Caco-2 (cell line): ENCODE results near the gene ALKBH6. TPM values are rescaled to one million over a fixed set of nuclear protein-coding genes. Genes with fewer than 3 reads are reported as not detected.

Experiments used
- BruUV-seq: library from RNA; stranded (reverse); fragments of 400-500 nt; replicated peaks from 2 replicates; lab custom pipeline; 2021; lab: Mats Ljungman, UMichigan
- CTCF ChIA-PET: fragments of 300-600 bp; sonication (Branson Sonifier 250); formaldehyde crosslinking; loops from one replicate; lab custom pipeline; 2022; ENCODE audit warnings: antibody characterized with exemption; lab: Charles Lee
- POLR2A ChIA-PET: fragments of 300-600 bp; sonication (Branson Sonifier 250); formaldehyde crosslinking; loops from one replicate; lab custom pipeline; 2022; ENCODE audit warnings: antibody characterized with exemption; lab: Charles Lee
- DNase-seq, 2 experiments: peaks; one replicate each; pipeline versions ENCODE4 v3.0.0 to v3.0.0-alpha.2; 2020 to 2022
- H3K27me3 ChIP-seq: replicated peaks from 2 replicates; pipeline ENCODE4 v1.6.0; 2011; ENCODE audit warnings: low read length; ENCODE audit not compliant: control insufficient read depth, insufficient read depth
- H3K36me3 ChIP-seq: 2 replicates; pipeline ENCODE4 v1.5.1; 2011; ENCODE audit warnings: low read length; ENCODE audit not compliant: control insufficient read depth, insufficient read depth
- H3K4me1 ChIP-seq: fragments of 250-450 bp; sonication (Bioruptor Pico); 2 replicates; pipeline ENCODE4 v1.5.1; 2020; ENCODE audit warnings: mild to moderate bottlenecking
- H3K4me3 ChIP-seq: 2 replicates; pipeline ENCODE4 v1.5.1; 2011; ENCODE audit warnings: low read depth, mild to moderate bottlenecking, control low read depth, low read length
- H3K9me3 ChIP-seq: fragments of 250-450 bp; sonication (Bioruptor Pico); 2 replicates; pipeline ENCODE4 v1.5.1; 2020; ENCODE audit warnings: mild to moderate bottlenecking, moderate library complexity
- H3K27ac Mint-ChIP-seq: one replicate; pipeline ENCODE4 v1.8.0; 2022; ENCODE audit warnings: mixed read lengths; ENCODE audit not compliant: unreplicated experiment
- H3K27me3 Mint-ChIP-seq: one replicate; pipeline ENCODE4 v1.8.0; 2022; ENCODE audit warnings: mixed read lengths; ENCODE audit not compliant: insufficient read depth, unreplicated experiment
- H3K36me3 Mint-ChIP-seq: one replicate; pipeline ENCODE4 v1.8.0; 2022; ENCODE audit warnings: mild to moderate bottlenecking, mixed read lengths; ENCODE audit not compliant: insufficient read depth, unreplicated experiment
- H3K4me1 Mint-ChIP-seq: one replicate; pipeline ENCODE4 v1.8.0; 2022; ENCODE audit warnings: low read depth, mixed read lengths; ENCODE audit not compliant: unreplicated experiment
- H3K4me3 Mint-ChIP-seq: one replicate; pipeline ENCODE4 v1.8.0; 2022; ENCODE audit warnings: mild to moderate bottlenecking, moderate library complexity, mixed read lengths; ENCODE audit not compliant: unreplicated experiment
- H3K9me3 Mint-ChIP-seq: one replicate; pipeline ENCODE4 v1.8.0; 2022; ENCODE audit warnings: mixed read lengths; ENCODE audit not compliant: unreplicated experiment
- CTCF ChIP-seq, 2 experiments: fragments of 200-600 bp in 1 of 2; IDR thresholded peaks; 1 replicate in 1 of 2; 2 replicates in 1 of 2; pipeline versions ENCODE4 v1.5.1 to v1.8.0; 2011 to 2022; ENCODE audit warnings: antibody characterized with exemption in 1 of 2, control low read depth in 1 of 2, inconsistent platforms in 1 of 2, low read depth in 1 of 2, low read length in 1 of 2, mild to moderate bottlenecking in 1 of 2, moderate library complexity in 1 of 2; ENCODE audit not compliant: insufficient read depth in 1 of 2, severe bottlenecking in 1 of 2, unreplicated experiment in 1 of 2
- intact Hi-C: fragments of 100-400 bp; cut with micrococcal nuclease; formaldehyde crosslinking; loops from one replicate; pipeline ENCODE4 v1.10.0; 2022; ENCODE audit not compliant: unreplicated experiment
- total RNA-seq: library from RNA; stranded (reverse); gene quantifications from 2 replicates; pipeline ENCODE4 v1.2.3, GENCODE V29; 2022

The ALKBH6 gene
- total RNA-seq, 1 experiment from 2014 or later, result 29.4 TPM

- no peak for DNase-seq
- no peak for TF ChIP-seq CTCF (IDR thresholded peaks at IDR 0.05; ENCODE audit: insufficient read depth in 1 of 2, low read depth in 1 of 2, low read length in 1 of 2, severe bottlenecking in 1 of 2, unreplicated experiment in 1 of 2)
- CTCF ChIA-PET, result interaction anchor here (0.7 to 1.0 kb wide), 2 partner anchors 17 to 23 kb away, joined by 3 to 4 read pairs; partner anchors contain the start of gene ALKBH6
- POLR2A ChIA-PET, result no interaction called here
- no peaks in the 10 kb centered on the region for H3K27me3 ChIP-seq
- H3K36me3 ChIP-seq, result no peaks in the 10 kb centered on the region
- intact Hi-C loops, result no loop called here
- H3K36me3 Mint-ChIP-seq, result peaks cover 11% of the 10 kb centered on the region
- H3K4me3 Mint-ChIP-seq, result no peak overlapping the region
- H3K27ac Mint-ChIP-seq, result no peak overlapping the region
- no peak overlapping the region for H3K4me3 ChIP-seq
- no TSS peak for BruUV-seq
- no peaks in the 10 kb centered on the region for H3K9me3 Mint-ChIP-seq
- peaks cover 8% of the 10 kb centered on the region; the same call in 1 of the 2 replicates for H3K9me3 ChIP-seq
- peaks cover 2% of the 10 kb centered on the region for H3K4me1 Mint-ChIP-seq
- H3K27me3 Mint-ChIP-seq, result peaks cover 3% of the 10 kb centered on the region
- no peaks in the 10 kb centered on the region for H3K4me1 ChIP-seq
Observed at GRCh38 chr19:35990771-35991730, 23.0 kb downstream of the ALKBH6 start.

GRCh38 chr19:35990156-35990555, 23.9 kb downstream of the ALKBH6 start:
- intact Hi-C loops, result no loop called here

More at GRCh38 chr19:35990156-35990555, 23.9 kb downstream of the ALKBH6 start:
- H3K9me3 Mint-ChIP-seq, result no peaks in the 10 kb centered on the region
- no peak for DNase-seq
- no TSS peak for BruUV-seq
- Histone ChIP-seq H3K4me3 (no peak overlapping the region), H3K4me1 (no peaks in the 10 kb centered on the region), H3K9me3 (peaks cover 8% of the 10 kb centered on the region; the same call in 1 of the 2 replicates), H3K27me3 (peaks cover 2% of the 10 kb centered on the region), H3K36me3 (no peaks in the 10 kb centered on the region)
- peaks cover 6% of the 10 kb centered on the region for H3K36me3 Mint-ChIP-seq
- H3K27me3 Mint-ChIP-seq, result peaks cover 10% of the 10 kb centered on the region
- H3K27ac Mint-ChIP-seq, result no peak overlapping the region
- no peaks in the 10 kb centered on the region for H3K4me1 Mint-ChIP-seq
- ChIA-PET POLR2A (no interaction called here), CTCF (no interaction called here)
- TF ChIP-seq CTCF (IDR thresholded peaks at IDR 0.05; ENCODE audit: insufficient read depth in 1 of 2, low read depth in 1 of 2, low read length in 1 of 2, severe bottlenecking in 1 of 2, unreplicated experiment in 1 of 2), result no peak
- H3K4me3 Mint-ChIP-seq, result no peak overlapping the region
